HFFc6 (cell line): ENCODE results near the gene DTX4. TPM values are rescaled to one million over a fixed set of nuclear protein-coding genes. Genes with fewer than 3 reads are reported as not detected.

Experiments
- DNase-seq: peaks from one replicate; pipeline ENCODE4 v3.0.0-alpha.2; 2018
- H3K27ac Mint-ChIP-seq: 2 replicates; pipeline ENCODE4 v1.8.0; 2020; ENCODE audit warnings: mild to moderate bottlenecking, mixed read lengths
- H3K27me3 Mint-ChIP-seq: 2 replicates; pipeline ENCODE4 v1.8.0; 2021; ENCODE audit warnings: mild to moderate bottlenecking, moderate library complexity, mixed read lengths; ENCODE audit not compliant: insufficient read depth
- H3K36me3 Mint-ChIP-seq: 2 replicates; pipeline ENCODE4 v1.8.0; 2021; ENCODE audit warnings: low read depth, mixed read lengths
- H3K4me1 Mint-ChIP-seq: 2 replicates; pipeline ENCODE4 v1.8.0; 2020; ENCODE audit warnings: low read depth, mixed read lengths
- H3K4me3 Mint-ChIP-seq: 2 replicates; pipeline ENCODE4 v1.8.0; 2020; ENCODE audit warnings: mild to moderate bottlenecking, moderate library complexity, mixed read lengths
- H3K9me3 Mint-ChIP-seq: 2 replicates; pipeline ENCODE4 v1.8.0; 2020; ENCODE audit warnings: mild to moderate bottlenecking, mixed read lengths
- total RNA-seq, 6 experiments: library from RNA; stranded (reverse); fragmentation: NEBNext Ultra II Directional; extraction: Animal tissue kit (Norgen Biotek cat#: 25700); gene quantifications; 2 replicates in 1 of 6; 3 replicates in 5 of 6; pipeline ENCODE4 v1.2.3, GENCODE V29; 2021
- TF ChIP-seq, protein P1 (sequence below): fragments of 200-600 bp; sonication (generic); IDR thresholded peaks from 2 replicates; pipeline ENCODE4 v1.5.0; 2021; ENCODE audit warnings: antibody characterized with exemption, mild to moderate bottlenecking

DTX4 gene
- total RNA-seq, 6 experiments from 2014 or later = 3.2 to 4.6 (median 4.1) TPM

- DNase-seq = no peak
- Mint-ChIP-seq H3K9me3 (no peaks in the 10 kb centered on the region), H3K4me3 (no peak overlapping the region), H3K4me1 (peaks cover 40% of the 10 kb centered on the region), H3K27ac (no peak overlapping the region), H3K36me3 (peaks cover 6% of the 10 kb centered on the region), H3K27me3 (no peaks in the 10 kb centered on the region; the same call in 1 of the 2 replicates)
- TF ChIP-seq, protein P1, sequence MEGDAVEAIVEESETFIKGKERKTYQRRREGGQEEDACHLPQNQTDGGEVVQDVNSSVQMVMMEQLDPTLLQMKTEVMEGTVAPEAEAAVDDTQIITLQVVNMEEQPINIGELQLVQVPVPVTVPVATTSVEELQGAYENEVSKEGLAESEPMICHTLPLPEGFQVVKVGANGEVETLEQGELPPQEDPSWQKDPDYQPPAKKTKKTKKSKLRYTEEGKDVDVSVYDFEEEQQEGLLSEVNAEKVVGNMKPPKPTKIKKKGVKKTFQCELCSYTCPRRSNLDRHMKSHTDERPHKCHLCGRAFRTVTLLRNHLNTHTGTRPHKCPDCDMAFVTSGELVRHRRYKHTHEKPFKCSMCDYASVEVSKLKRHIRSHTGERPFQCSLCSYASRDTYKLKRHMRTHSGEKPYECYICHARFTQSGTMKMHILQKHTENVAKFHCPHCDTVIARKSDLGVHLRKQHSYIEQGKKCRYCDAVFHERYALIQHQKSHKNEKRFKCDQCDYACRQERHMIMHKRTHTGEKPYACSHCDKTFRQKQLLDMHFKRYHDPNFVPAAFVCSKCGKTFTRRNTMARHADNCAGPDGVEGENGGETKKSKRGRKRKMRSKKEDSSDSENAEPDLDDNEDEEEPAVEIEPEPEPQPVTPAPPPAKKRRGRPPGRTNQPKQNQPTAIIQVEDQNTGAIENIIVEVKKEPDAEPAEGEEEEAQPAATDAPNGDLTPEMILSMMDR = no peak
Observed at GRCh38 chr11:59198726-59199125, 26.8 kb downstream of the DTX4 start.

GRCh38 chr11:59199546-59200422, 27.9 kb downstream of the DTX4 start:
- TF ChIP-seq, protein P1 = no peak
- Mint-ChIP-seq H3K27ac (no peak overlapping the region), H3K4me3 (no peak overlapping the region)

DNA sequence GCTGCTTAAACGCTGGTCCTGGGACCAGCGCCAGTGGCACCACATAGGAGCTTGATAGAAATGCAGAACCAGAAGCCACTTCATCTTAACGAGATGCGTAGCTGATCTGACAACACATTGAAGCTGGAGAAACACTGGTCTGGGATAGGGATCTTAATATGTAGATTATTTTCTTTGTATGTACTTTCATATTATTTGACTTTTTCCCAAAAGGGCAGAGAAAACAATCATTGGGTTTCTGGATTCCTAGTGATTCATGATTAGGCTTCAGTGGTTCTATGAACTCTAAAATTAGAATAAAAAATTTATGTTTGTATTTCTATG, 28.5 kb downstream of the DTX4 start:
- no peak overlapping the region for H3K4me3 Mint-ChIP-seq
- TF ChIP-seq, protein P1 = no peak
- H3K27ac Mint-ChIP-seq = no peak overlapping the region
- no peak for DNase-seq
- peaks cover 2% of the 10 kb centered on the region for H3K36me3 Mint-ChIP-seq
- peaks cover 54% of the 10 kb centered on the region for H3K4me1 Mint-ChIP-seq
- H3K27me3 Mint-ChIP-seq = peaks cover 1% of the 10 kb centered on the region; the same call in 1 of the 2 replicates
- H3K9me3 Mint-ChIP-seq = no peaks in the 10 kb centered on the region

More at GRCh38 chr11:59199546-59200422, 27.9 kb downstream of the DTX4 start:
- Mint-ChIP-seq H3K36me3 (peaks cover 6% of the 10 kb centered on the region), H3K27me3 (peaks cover 1% of the 10 kb centered on the region; the same call in 1 of the 2 replicates), H3K9me3 (no peaks in the 10 kb centered on the region), H3K4me1 (peaks cover 48% of the 10 kb centered on the region)
- no peak for DNase-seq

DNA sequence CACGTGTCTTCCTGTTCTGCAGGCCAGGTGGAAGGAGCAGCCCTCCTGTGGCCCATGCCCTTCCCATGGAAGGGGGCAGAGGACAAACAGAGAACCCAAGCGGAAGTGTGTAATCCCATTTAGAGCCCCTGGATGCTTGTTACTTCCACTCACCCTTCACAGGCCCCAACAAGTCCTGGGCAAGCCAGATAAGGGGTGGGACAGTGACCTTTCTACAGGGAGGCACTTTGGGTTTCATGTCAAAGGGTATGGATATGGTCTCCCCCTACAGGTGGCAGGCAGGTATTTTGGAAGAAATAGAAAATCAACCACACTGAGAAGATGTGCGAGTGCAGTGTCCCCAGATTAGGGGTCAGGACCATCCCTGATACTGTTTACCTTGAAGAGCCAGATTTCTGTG, 29.4 kb downstream of the DTX4 start:
- no peak overlapping the region for H3K4me3 Mint-ChIP-seq
- TF ChIP-seq, protein P1 = peak; percentile 53
- DNase-seq = no peak
- peaks cover 1% of the 10 kb centered on the region; the same call in 1 of the 2 replicates for H3K27me3 Mint-ChIP-seq
- no peaks in the 10 kb centered on the region for H3K36me3 Mint-ChIP-seq
- peaks cover 55% of the 10 kb centered on the region for H3K4me1 Mint-ChIP-seq
- H3K27ac Mint-ChIP-seq = no peak overlapping the region
- H3K9me3 Mint-ChIP-seq = no peaks in the 10 kb centered on the region

DNA sequence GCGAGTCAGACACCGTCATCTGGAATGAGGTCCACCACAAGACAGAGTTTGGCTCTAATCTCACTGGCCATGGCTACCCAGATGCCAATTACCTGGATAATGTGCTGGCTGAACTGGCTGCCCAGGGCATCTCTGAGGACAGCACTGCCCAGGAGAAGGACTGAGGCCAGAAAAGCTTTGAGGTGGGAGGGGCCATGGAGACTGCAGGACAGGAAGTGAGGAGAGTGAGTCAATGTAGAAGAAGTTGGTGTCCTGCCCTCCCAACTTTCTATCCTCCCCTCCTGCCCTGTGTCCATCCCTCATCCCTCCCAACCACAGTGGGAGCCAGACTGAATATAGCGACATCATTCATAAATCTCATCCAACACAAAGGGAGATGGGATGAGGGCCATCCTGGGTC, 32.8 kb downstream of the DTX4 start:
- Mint-ChIP-seq H3K27me3 (peaks cover 5% of the 10 kb centered on the region), H3K4me3 (no peak overlapping the region), H3K4me1 (peaks cover 56% of the 10 kb centered on the region), H3K36me3 (no peaks in the 10 kb centered on the region), H3K9me3 (no peaks in the 10 kb centered on the region), H3K27ac (no peak overlapping the region)
- peak; percentile 13 for DNase-seq
- TF ChIP-seq, protein P1 = no peak
